OCI-LY7 (cell line): ENCODE measurements around the gene TMEM184B. TPM values are rescaled to one million over a fixed set of nuclear protein-coding genes. Genes with fewer than 3 reads are reported as not detected.
"Not testable (repeated sequence)": the region's sequence is repeated elsewhere in the genome, so short reads cannot be mapped to it uniquely, and the experiment has no call there.

ENCODE experiments used
- BruUV-seq: library from RNA; stranded (reverse); fragments of 400-500 nt; replicated peaks from 2 replicates; lab custom pipeline; 2021; lab: Mats Ljungman, UMichigan
- CTCF ChIA-PET: fragments of 300-600 bp; sonication (Branson Sonifier 250); formaldehyde crosslinking; loops from one replicate; lab custom pipeline; 2022; ENCODE audit warnings: antibody characterized with exemption; ENCODE audit not compliant: unreplicated experiment; lab: Charles Lee
- POLR2A ChIA-PET: fragments of 300-600 bp; sonication (Branson Sonifier 250); formaldehyde crosslinking; loops from one replicate; lab custom pipeline; 2022; ENCODE audit warnings: antibody characterized with exemption; lab: Charles Lee
- DNase-seq: peaks from one replicate; pipeline ENCODE4 v3.0.0-alpha.2; 2015; ENCODE audit warnings: low spot score
- H2AFZ ChIP-seq: fragments of 200-600 bp; sonication (generic), shearing (Covaris generic); 2 replicates; pipeline ENCODE4 v1.6.1; 2014; ENCODE audit warnings: mild to moderate bottlenecking, antibody characterized with exemption, low read length, moderate library complexity
- H3K27ac ChIP-seq: fragments of 200-600 bp; sonication (generic); 2 replicates; pipeline ENCODE4 v1.5.1; 2014; ENCODE audit warnings: mixed run types, low read depth, mild to moderate bottlenecking, moderate library complexity, low read length, inconsistent platforms; ENCODE audit not compliant: poor library complexity, severe bottlenecking
- H3K36me3 ChIP-seq: fragments of 200-600 bp; sonication (generic); 2 replicates; pipeline ENCODE4 v1.6.1; 2014; ENCODE audit warnings: mild to moderate bottlenecking, antibody characterized with exemption, low read length, moderate library complexity, mixed read lengths; ENCODE audit not compliant: insufficient read depth
- H3K4me1 ChIP-seq: fragments of 200-600 bp; sonication (generic); 2 replicates; pipeline ENCODE4 v1.5.1; 2014; ENCODE audit warnings: mild to moderate bottlenecking, low read length; ENCODE audit not compliant: insufficient read depth, poor library complexity, severe bottlenecking
- H3K4me2 ChIP-seq: fragments of 200-600 bp; sonication (generic); 2 replicates; pipeline ENCODE4 v1.6.1; 2014; ENCODE audit warnings: mild to moderate bottlenecking, low read length
- H3K4me3 ChIP-seq: fragments of 200-600 bp; sonication (generic); 2 replicates; pipeline ENCODE4 v1.5.1; 2014; ENCODE audit warnings: mild to moderate bottlenecking, low read depth, low read length; ENCODE audit not compliant: poor library complexity, severe bottlenecking
- H3K79me2 ChIP-seq: fragments of 200-600 bp; sonication (generic); 2 replicates; pipeline ENCODE4 v1.6.1; 2016; ENCODE audit warnings: low read depth, mild to moderate bottlenecking, low read length, moderate library complexity, mixed read lengths; ENCODE audit not compliant: insufficient read depth
- H3K9me2 ChIP-seq: fragments of 200-600 bp; sonication (generic); 2 replicates; pipeline ENCODE4 v1.6.1; 2016; ENCODE audit warnings: mild to moderate bottlenecking, low read length, mixed read lengths; ENCODE audit not compliant: insufficient read depth
- H3K9me3 ChIP-seq: fragments of 200-600 bp; sonication (generic); 2 replicates; pipeline ENCODE4 v1.6.1; 2014; ENCODE audit warnings: mild to moderate bottlenecking, mixed run types, low read length, mixed read lengths
- H4K20me1 ChIP-seq: fragments of 200-600 bp; sonication (generic); 2 replicates; pipeline ENCODE4 v1.6.1; 2014; ENCODE audit warnings: mild to moderate bottlenecking, antibody characterized with exemption, low read length, moderate library complexity, mixed read lengths; ENCODE audit not compliant: insufficient read depth
- CTCF ChIP-seq: fragments of 200-600 bp; sonication (generic); conservative IDR thresholded peaks from 2 replicates; pipeline ENCODE4 v1.5.1; 2014; ENCODE audit warnings: mild to moderate bottlenecking, antibody characterized with exemption, low read length, moderate library complexity, mixed read lengths
- EZH2phosphoT487 ChIP-seq: fragments of 200-600 bp; sonication (generic); IDR thresholded peaks from 2 replicates; pipeline ENCODE4 v1.6.1; 2018; ENCODE audit warnings: low read depth, borderline replicate concordance, mild to moderate bottlenecking, mixed run types, antibody characterized with exemption, low read length, moderate library complexity, mixed read lengths
- intact Hi-C: fragments of 100-400 bp; cut with micrococcal nuclease; formaldehyde crosslinking; loops from one replicate; pipeline ENCODE4 v1.10.0; 2022; ENCODE audit not compliant: unreplicated experiment
- total RNA-seq, 2 experiments: library from RNA; depleted of rRNA in 1 of 2; stranded (reverse); fragments of >200 nt in 1 of 2; shearing (Covaris generic) in 1 of 2; gene quantifications; 2 replicates each; pipeline ENCODE4 v1.2.3, GENCODE V29; 2014 to 2022

Gene TMEM184B
- total RNA-seq, 2 experiments from 2014 or later, result 19.1 to 50.2 TPM

- POLR2A ChIA-PET, result interaction anchor here (0.6 to 1.7 kb wide), 9 partner anchors 10 to 1919 kb away, joined by 3 to 7 read pairs (median 4); no protein-coding TSS in a partner anchor
- TF ChIP-seq EZH2phosphoT487, result no peak
- no peak for TF ChIP-seq CTCF
- Histone ChIP-seq H3K4me3 (peak within 1 kb of the TSS; percentile 94), H4K20me1 (no peaks in the 10 kb centered on the region), H3K79me2 (peaks cover 6% of the 10 kb centered on the region; the same call in 1 of the 2 replicates), H3K4me1 (peaks cover 26% of the 10 kb centered on the region), H3K36me3 (no peaks in the 10 kb centered on the region), H3K27ac (peak within 1 kb of the TSS; percentile 62), H2AFZ (peak within 1 kb of the TSS; percentile 85), H3K4me2 (peak within 1 kb of the TSS; percentile 99), H3K9me2 (no peaks in the 10 kb centered on the region), H3K9me3 (no peaks in the 10 kb centered on the region)
- CTCF ChIA-PET, result no interaction called here
- peak; percentile 99 for DNase-seq
- BruUV-seq, result no TSS peak
- intact Hi-C loops, result no loop called here
Measured at GRCh38 chr22:38181453-38182200, 91.2 kb downstream of the TMEM184B start, which contains the start of gene PLA2G6. Gene PLA2G6 (minus strand): TSS chr22:38181830. CDS start chr22:38169426, 12,404 bp downstream.

DNA sequence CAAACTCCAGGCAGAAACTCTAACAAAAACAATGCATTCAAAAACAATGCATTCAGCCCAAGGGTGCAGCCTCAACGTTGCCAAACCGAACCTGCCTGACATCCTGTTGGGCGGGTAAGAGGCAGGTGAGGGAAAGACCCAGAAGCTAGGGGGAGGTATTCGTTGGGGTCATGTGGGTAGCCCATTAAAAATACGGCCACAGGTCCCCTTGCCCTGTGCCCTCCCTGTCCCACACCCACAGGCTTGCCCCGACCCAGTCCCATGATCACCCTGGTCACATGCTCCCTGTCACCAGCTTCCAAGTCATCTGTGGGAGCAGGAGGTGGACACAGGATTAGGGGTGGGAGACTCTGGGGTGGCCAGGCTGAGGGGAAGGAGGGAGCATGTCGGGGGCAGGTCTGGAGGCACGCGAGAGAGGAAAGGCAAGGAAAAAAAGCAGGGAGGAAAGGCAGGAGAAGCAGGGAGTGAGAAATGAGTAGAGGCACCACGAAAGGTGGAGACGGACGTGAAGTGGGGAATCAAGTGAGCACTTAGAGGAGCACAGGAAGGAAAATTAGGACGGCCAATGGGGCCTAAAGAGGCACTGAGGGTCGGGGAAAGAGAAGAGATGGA, 91.9 kb downstream of the TMEM184B start:
- Histone ChIP-seq H2AFZ (peak overlapping the region; percentile 70), H3K9me3 (no peaks in the 10 kb centered on the region), H4K20me1 (no peaks in the 10 kb centered on the region), H3K4me3 (peak overlapping the region; percentile 94), H3K9me2 (no peaks in the 10 kb centered on the region), H3K27ac (peak overlapping the region; percentile 62), H3K79me2 (peaks cover 6% of the 10 kb centered on the region; the same call in 1 of the 2 replicates), H3K4me2 (peak overlapping the region; percentile 99), H3K4me1 (peaks cover 26% of the 10 kb centered on the region), H3K36me3 (no peaks in the 10 kb centered on the region)
- POLR2A ChIA-PET, result interaction anchor here (1.7 kb wide), 3 partner anchors 10 to 20 kb away, joined by 4 to 7 read pairs (median 5); no protein-coding TSS in a partner anchor
- CTCF ChIA-PET, result no interaction called here
- TSS peak; percentile 79 for BruUV-seq
- intact Hi-C loops, result no loop called here
- TF ChIP-seq EZH2phosphoT487 (no peak), CTCF (0 out of 2 replicates have a peak, but pooled peaks have one; percentile 17)
- peak; percentile 55 for DNase-seq

DNA sequence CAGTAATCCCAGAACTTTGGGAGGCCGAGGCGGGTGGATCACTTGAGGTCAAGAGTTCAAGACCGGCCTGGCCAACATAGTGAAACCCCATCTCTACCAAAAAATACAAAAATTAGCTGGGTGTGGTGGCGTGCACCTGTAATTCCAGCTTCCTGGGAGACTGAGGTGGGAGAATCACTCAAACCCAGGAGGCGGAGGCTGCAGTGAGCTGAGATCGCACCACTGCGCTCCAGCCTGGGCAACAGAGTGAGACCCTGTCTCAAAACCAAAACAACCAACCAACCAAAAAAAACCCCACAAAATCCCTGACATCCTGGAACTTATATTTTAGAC, 94.2 kb downstream of the TMEM184B start:
- H3K9me3 ChIP-seq, BruUV-seq, H3K36me3 ChIP-seq, DNase-seq, H4K20me1 ChIP-seq, H3K27ac ChIP-seq, H2AFZ ChIP-seq, H3K4me2 ChIP-seq, H3K9me2 ChIP-seq, H3K79me2 ChIP-seq, POLR2A ChIA-PET, intact Hi-C loops, H3K4me3 ChIP-seq, CTCF ChIA-PET: not testable (repeated sequence)
- peaks cover 26% of the 10 kb centered on the region for H3K4me1 ChIP-seq
